Activated naive CD8-positive, alpha-beta T cell treated with anti-CD3 and anti-CD28 coated beads, Interleukin-2, amount 10 ng/mL, durations not matched to agents 7 days and 5 days (primary cell): Measurements from ENCODE around the gene NMNAT1. TPM values are rescaled to one million over a fixed set of nuclear protein-coding genes. Genes with fewer than 3 reads are reported as not detected.
"Not testable (repeated sequence)": the region's sequence is repeated elsewhere in the genome, so short reads cannot be mapped to it uniquely, and the experiment has no call there.

Experiments
- ATAC-seq: fragments of 150-1000 bp; cut with Tn5 transposase; one replicate; pipeline ENCODE4 v1.10.0; 2021; ENCODE audit warnings: low read depth, moderate library complexity
- POLR2A ChIA-PET: fragments of 350-600 bp; sonication (Branson Sonifier 250); formaldehyde crosslinking; loops from one replicate; lab custom pipeline; 2021; ENCODE audit warnings: antibody characterized with exemption; lab: Charles Lee
- DNase-seq: peaks from one replicate; pipeline ENCODE4 v3.0.0; 2021
- H3K27ac Mint-ChIP-seq: one replicate; pipeline ENCODE4 v1.8.0; 2022; ENCODE audit warnings: mild to moderate bottlenecking, mixed read lengths
- H3K27me3 Mint-ChIP-seq: one replicate; pipeline ENCODE4 v1.8.0; 2022; ENCODE audit warnings: mild to moderate bottlenecking, moderate library complexity, mixed read lengths
- H3K36me3 Mint-ChIP-seq: one replicate; pipeline ENCODE4 v1.8.0; 2021; ENCODE audit warnings: mild to moderate bottlenecking, mixed read lengths
- H3K4me1 Mint-ChIP-seq: one replicate; pipeline ENCODE4 v1.8.0; 2021; ENCODE audit warnings: mixed read lengths
- H3K4me3 Mint-ChIP-seq: one replicate; pipeline ENCODE4 v1.8.0; 2022; ENCODE audit warnings: mild to moderate bottlenecking, moderate library complexity, mixed read lengths
- H3K9me3 Mint-ChIP-seq: one replicate; pipeline ENCODE4 v1.8.0; 2021; ENCODE audit warnings: mixed read lengths
- total RNA-seq, 2 experiments: library from RNA; stranded (reverse); gene quantifications; one replicate each; pipeline ENCODE4 v1.2.3, GENCODE V29; 2021

NMNAT1 gene
- total RNA-seq, 2 experiments from 2014 or later, result 6.5 to 8.5 TPM

DNA sequence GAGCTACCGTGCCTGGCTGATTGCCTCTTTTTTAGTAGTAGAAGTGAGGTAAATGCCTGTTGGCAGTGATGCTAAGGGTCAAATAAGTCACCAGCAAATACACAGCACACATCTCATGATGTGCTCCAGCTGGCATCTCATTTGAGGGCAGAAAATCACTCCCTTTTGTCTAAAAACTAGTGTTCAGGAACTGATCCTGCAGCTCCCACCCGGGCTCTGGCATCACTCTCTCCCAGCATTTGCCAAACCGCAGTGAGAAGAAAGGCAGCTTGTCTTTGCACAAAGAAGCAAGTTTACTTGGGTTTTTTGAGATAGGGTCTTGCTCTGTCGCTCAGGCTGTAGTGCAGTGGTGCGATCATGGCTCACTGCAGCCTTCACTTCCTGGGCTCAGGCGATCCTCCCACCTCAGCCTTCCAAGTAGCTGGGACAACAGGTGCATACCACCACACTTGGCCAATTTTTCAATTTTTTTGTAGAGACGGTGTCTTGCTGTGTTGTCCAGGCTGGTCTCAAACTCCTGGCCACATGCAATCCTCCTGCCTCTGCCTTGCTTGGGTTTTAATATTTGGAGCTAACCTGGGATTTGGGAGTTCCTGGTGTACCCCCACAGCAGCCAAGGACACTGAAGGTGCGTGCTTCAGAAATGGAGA is 57.9 kb downstream of the NMNAT1 start:
- H3K27me3 Mint-ChIP-seq, result peaks cover 40% of the 10 kb centered on the region
- H3K4me1 Mint-ChIP-seq, result peaks cover 7% of the 10 kb centered on the region
- H3K27ac Mint-ChIP-seq, result no peak overlapping the region
- POLR2A ChIA-PET, result no interaction called here
- no peak overlapping the region for H3K4me3 Mint-ChIP-seq
- H3K9me3 Mint-ChIP-seq, result no peaks in the 10 kb centered on the region
- no peak for ATAC-seq
- no peaks in the 10 kb centered on the region for H3K36me3 Mint-ChIP-seq
- no peak for DNase-seq

DNA sequence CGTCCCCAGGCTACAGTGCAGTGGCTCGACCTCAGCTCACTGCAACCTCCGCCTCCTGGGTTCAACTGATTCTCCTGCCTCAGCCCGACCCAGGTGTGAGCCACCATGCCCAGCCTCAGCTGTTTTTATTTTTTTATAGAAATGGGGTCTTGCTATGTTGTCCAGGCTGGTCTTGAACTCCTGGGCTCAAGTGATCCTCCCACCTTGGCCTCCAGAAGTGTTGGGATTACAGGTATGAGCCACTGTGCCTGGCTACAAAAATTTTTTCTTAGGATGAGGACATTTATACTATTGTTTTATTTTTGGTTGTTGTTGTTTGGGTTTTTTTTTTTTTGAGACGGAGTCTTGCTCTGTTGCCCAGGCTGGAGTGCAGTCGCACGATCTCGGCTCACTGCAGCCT is 62.0 kb downstream of the NMNAT1 start:
- H3K4me3 Mint-ChIP-seq, H3K36me3 Mint-ChIP-seq, H3K27ac Mint-ChIP-seq, DNase-seq, ATAC-seq, H3K9me3 Mint-ChIP-seq, POLR2A ChIA-PET, H3K4me1 Mint-ChIP-seq: not testable (repeated sequence)
- peaks cover 16% of the 10 kb centered on the region for H3K27me3 Mint-ChIP-seq

DNA sequence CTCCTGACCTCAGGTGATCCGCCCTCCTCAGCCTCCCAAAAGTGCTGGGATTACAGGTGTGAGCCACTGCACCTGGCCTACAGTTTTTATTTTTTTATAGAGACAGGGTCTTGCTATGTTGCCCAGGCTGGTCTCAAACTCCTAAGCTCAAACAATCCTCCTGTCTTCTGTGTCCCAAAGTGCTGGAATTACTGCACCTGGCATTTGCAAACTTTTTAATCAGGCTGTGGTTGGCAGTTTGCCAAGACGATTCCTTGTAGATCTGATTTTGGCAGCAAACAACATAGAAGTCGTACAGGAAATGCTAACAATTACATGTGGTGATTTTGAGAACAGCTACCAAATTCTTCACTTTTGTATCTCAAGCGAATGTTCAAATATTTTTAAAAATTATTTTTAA is 63.9 kb downstream of the NMNAT1 start:
- no peak for DNase-seq
- POLR2A ChIA-PET, result no interaction called here
- no peak for ATAC-seq
- H3K36me3 Mint-ChIP-seq, result no peaks in the 10 kb centered on the region
- no peaks in the 10 kb centered on the region for H3K4me1 Mint-ChIP-seq
- H3K27ac Mint-ChIP-seq, result no peak overlapping the region
- no peak overlapping the region for H3K4me3 Mint-ChIP-seq
- peaks cover 6% of the 10 kb centered on the region for H3K27me3 Mint-ChIP-seq
- H3K9me3 Mint-ChIP-seq, result no peaks in the 10 kb centered on the region

GRCh38 chr1:10014016-10014415 is 70.7 kb downstream of the NMNAT1 start:
- Mint-ChIP-seq H3K36me3 (no peaks in the 10 kb centered on the region), H3K27me3 (peaks cover 6% of the 10 kb centered on the region), H3K4me3 (no peak overlapping the region), H3K27ac (no peak overlapping the region), H3K4me1 (peaks cover 2% of the 10 kb centered on the region), H3K9me3 (no peaks in the 10 kb centered on the region)
- DNase-seq (no peak), ATAC-seq (no peak)
- POLR2A ChIA-PET, result no interaction called here

DNA sequence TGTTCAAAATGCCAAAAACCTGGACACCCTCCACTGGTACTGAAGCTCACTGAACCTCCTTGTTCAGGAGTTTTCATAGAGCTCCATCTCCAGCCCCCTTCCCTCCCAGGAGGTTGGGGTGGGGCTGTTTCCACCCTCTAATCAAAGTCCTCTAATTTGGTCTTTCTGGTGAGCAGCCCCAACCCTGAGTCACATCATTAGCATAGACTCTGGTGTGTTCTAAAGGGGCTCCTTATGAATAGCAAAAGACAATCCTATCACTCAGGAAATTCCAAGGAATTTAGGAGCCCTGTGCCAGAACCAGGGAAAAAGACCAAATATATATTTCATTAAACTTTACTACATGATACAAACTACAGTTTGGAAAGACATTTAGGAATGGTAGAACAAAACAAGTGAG is 76.3 kb downstream of the NMNAT1 start:
- Mint-ChIP-seq H3K36me3 (no peaks in the 10 kb centered on the region), H3K9me3 (no peaks in the 10 kb centered on the region), H3K27ac (no peak overlapping the region), H3K4me1 (peaks cover 3% of the 10 kb centered on the region), H3K4me3 (no peak overlapping the region), H3K27me3 (peaks cover 9% of the 10 kb centered on the region)
- POLR2A ChIA-PET, result no interaction called here
- DNase-seq, result no peak
- ATAC-seq, result no peak

DNA sequence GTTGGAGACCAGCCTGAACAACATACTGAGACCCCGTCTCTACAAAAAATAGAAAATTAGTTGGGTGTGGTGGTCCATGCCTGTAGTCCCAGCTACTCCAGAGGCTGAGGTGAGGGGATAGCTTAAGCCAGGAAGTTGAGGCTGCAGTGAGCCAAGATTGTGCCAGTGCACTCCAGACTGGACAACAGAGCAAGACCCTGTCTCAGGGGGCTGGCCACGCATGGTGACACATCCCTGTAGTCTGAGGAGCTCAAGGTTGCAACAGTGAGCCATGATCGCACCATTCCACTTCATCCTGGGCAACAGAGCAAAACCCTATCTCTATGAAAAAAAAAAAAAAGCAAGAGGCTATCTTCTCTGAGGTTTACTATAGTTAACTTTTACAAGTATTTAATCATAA is 76.8 kb downstream of the NMNAT1 start:
- Mint-ChIP-seq H3K27ac (no peak overlapping the region), H3K4me3 (no peak overlapping the region), H3K9me3 (no peaks in the 10 kb centered on the region), H3K36me3 (no peaks in the 10 kb centered on the region), H3K4me1 (peaks cover 3% of the 10 kb centered on the region), H3K27me3 (peaks cover 6% of the 10 kb centered on the region)
- POLR2A ChIA-PET, result no interaction called here
- ATAC-seq (no peak), DNase-seq (no peak)

- H3K9me3 Mint-ChIP-seq, H3K27me3 Mint-ChIP-seq, H3K4me3 Mint-ChIP-seq, H3K27ac Mint-ChIP-seq, H3K36me3 Mint-ChIP-seq, H3K4me1 Mint-ChIP-seq, ATAC-seq, DNase-seq, POLR2A ChIA-PET: not testable (repeated sequence)
Observed at GRCh38 chr1:10020678-10021077, 77.4 kb downstream of the NMNAT1 start.

GRCh38 chr1:10021992-10022391 is 78.7 kb downstream of the NMNAT1 start:
- H3K27me3 Mint-ChIP-seq, H3K4me1 Mint-ChIP-seq, ATAC-seq, DNase-seq, H3K4me3 Mint-ChIP-seq, H3K36me3 Mint-ChIP-seq, H3K27ac Mint-ChIP-seq, H3K9me3 Mint-ChIP-seq, POLR2A ChIA-PET: not testable (repeated sequence)

DNA sequence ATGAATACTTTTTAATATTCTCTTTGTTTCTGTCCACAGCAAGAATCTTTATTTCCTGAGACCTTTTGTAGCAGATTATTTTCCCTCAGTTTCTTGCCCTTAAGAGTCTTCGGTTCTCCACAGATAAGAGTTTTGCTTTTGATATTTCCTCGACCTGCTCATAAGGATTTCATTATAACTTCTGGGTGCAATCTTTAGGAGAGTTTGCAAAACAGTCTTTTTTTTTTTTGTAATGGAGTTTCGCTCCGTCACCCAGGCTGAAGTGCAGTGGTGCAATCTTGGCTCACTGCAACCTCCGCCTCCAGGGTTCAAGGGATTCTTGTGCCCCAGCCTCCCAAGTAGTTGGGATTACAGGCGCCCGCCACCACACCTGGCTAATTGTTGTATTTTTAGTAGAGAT is 79.4 kb downstream of the NMNAT1 start:
- ATAC-seq, result no peak
- POLR2A ChIA-PET, result no interaction called here

GRCh38 chr1:10025354-10025753 is 82.1 kb downstream of the NMNAT1 start:
- ATAC-seq, result no peak
- H3K36me3 Mint-ChIP-seq, result no peaks in the 10 kb centered on the region
- no peak overlapping the region for H3K27ac Mint-ChIP-seq
- H3K27me3 Mint-ChIP-seq, result peaks cover 3% of the 10 kb centered on the region
- no peaks in the 10 kb centered on the region for H3K4me1 Mint-ChIP-seq
- no peak overlapping the region for H3K4me3 Mint-ChIP-seq
- no peak for DNase-seq
- no peaks in the 10 kb centered on the region for H3K9me3 Mint-ChIP-seq
- POLR2A ChIA-PET, result interaction anchor here (0.6 kb wide), 1 partner anchor 50 kb away, joined by 3 read pairs; no protein-coding TSS in a partner anchor

More for the DNA sequence above, 79.4 kb downstream of the NMNAT1 start:
- no peak overlapping the region for H3K27ac Mint-ChIP-seq
- DNase-seq, result no peak
- peaks cover 2% of the 10 kb centered on the region for H3K4me1 Mint-ChIP-seq
- H3K27me3 Mint-ChIP-seq, result peaks cover 6% of the 10 kb centered on the region
- no peaks in the 10 kb centered on the region for H3K9me3 Mint-ChIP-seq
- H3K4me3 Mint-ChIP-seq, result no peak overlapping the region
- no peaks in the 10 kb centered on the region for H3K36me3 Mint-ChIP-seq

DNA sequence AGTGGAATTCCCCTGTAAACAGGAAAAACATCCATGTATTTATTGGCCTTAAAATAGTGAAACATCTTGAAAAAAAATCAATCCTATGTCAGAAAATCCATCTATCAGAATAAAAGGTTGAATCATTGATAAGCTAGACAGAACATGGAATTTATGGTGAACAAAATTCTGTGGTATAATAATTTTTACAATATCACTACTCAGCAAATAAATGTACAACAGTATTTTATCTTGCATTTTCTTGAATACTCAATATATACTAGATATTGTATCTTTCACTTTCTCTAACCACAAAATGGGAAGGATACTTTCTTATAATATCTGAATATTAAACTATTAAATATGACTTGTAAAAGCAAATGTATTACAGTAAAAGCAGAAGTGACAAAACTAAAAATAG is 83.8 kb downstream of the NMNAT1 start:
- Mint-ChIP-seq H3K36me3 (no peaks in the 10 kb centered on the region), H3K4me3 (no peak overlapping the region), H3K27me3 (peaks cover 3% of the 10 kb centered on the region), H3K27ac (no peak overlapping the region), H3K4me1 (peaks cover under 1% of the 10 kb centered on the region), H3K9me3 (no peaks in the 10 kb centered on the region)
- POLR2A ChIA-PET, result no interaction called here
- DNase-seq (no peak), ATAC-seq (no peak)

GRCh38 chr1:10028956-10029500 is 85.8 kb downstream of the NMNAT1 start:
- ATAC-seq, H3K4me3 Mint-ChIP-seq, POLR2A ChIA-PET, H3K4me1 Mint-ChIP-seq, H3K36me3 Mint-ChIP-seq, DNase-seq, H3K27ac Mint-ChIP-seq, H3K27me3 Mint-ChIP-seq, H3K9me3 Mint-ChIP-seq: not testable (repeated sequence)

DNA sequence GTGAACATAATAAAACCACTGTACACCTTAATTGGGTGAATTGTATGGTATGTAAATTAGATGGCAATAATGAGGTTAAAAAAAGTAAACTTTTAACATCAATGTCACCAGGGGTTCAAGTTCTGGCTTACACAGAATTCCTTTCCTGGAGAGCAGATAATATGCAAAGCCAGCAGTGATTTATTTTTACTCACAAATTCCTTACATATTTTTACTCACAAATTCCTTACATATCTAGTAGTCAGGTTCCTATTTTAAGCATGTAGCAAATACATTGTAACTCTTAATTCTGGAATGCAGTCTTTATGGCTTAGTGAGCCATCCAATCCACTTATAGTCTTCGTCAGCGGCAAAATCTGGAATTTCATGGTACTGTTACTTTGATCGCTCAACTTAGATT is 88.2 kb downstream of the NMNAT1 start:
- POLR2A ChIA-PET, result no interaction called here
- peaks cover 18% of the 10 kb centered on the region for H3K4me1 Mint-ChIP-seq
- no peaks in the 10 kb centered on the region for H3K27me3 Mint-ChIP-seq
- DNase-seq (no peak), ATAC-seq (no peak)
- H3K9me3 Mint-ChIP-seq, result no peaks in the 10 kb centered on the region
- no peaks in the 10 kb centered on the region for H3K36me3 Mint-ChIP-seq
- no peak overlapping the region for H3K4me3 Mint-ChIP-seq
- H3K27ac Mint-ChIP-seq, result no peak overlapping the region

- DNase-seq, result peak; percentile 100
- POLR2A ChIA-PET, result interaction anchor here (2.0 kb wide), 1 partner anchor 83 kb away, joined by 6 read pairs; no protein-coding TSS in a partner anchor
- H3K4me1 Mint-ChIP-seq, result peaks cover 18% of the 10 kb centered on the region
- peak within 1 kb of the TSS; percentile 96 for H3K27ac Mint-ChIP-seq
- peak within 1 kb of the TSS; percentile 86 for H3K4me3 Mint-ChIP-seq
- ATAC-seq, result peak; percentile 98
- no peaks in the 10 kb centered on the region for H3K27me3 Mint-ChIP-seq
- H3K36me3 Mint-ChIP-seq, result no peaks in the 10 kb centered on the region
- no peaks in the 10 kb centered on the region for H3K9me3 Mint-ChIP-seq
Observed at GRCh38 chr1:10032590-10033358, 89.5 kb downstream of the NMNAT1 start, which contains the start of gene UBE4B. TSS of gene UBE4B (plus strand) at chr1:10032958. CDS start at chr1:10033671, 713 bp downstream.
